ENCODE data around the gene ANK2.

Gene ANK2

DNA sequence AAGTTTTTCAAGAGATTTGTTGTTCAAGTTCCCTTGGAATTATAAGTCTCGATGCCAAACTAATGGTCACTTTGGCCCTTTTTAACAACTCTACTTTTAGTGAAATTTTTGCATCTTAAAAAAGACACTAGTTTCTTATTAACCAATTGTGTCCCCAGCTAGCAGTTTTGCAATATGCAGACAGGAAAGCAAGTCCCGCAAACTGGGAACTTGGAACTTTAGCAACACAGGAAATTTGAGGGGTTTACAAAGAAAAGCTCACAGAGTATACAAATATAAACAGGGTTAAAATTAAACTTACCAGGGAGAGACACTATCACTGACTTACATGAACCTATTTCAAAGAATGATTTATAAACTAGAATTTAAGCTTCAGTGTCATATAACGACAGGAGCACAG lies 137.9 kb downstream of the ANK2 start:
- Mint-ChIP-seq H3K4me1 (peaks cover 17% of the 10 kb centered on the region), H3K27me3 (ENCODE audit: low read depth) (no peaks in the 10 kb centered on the region), H3K9me3 (no peaks in the 10 kb centered on the region), H3K27ac (peak overlapping the region in 2 of 3 experiments; percentile 21 to 48), H3K36me3 (ENCODE audit: low read depth) (no peaks in the 10 kb centered on the region), H3K4me3 (no peak overlapping the region)
- TF ChIP-seq, protein P1, sequence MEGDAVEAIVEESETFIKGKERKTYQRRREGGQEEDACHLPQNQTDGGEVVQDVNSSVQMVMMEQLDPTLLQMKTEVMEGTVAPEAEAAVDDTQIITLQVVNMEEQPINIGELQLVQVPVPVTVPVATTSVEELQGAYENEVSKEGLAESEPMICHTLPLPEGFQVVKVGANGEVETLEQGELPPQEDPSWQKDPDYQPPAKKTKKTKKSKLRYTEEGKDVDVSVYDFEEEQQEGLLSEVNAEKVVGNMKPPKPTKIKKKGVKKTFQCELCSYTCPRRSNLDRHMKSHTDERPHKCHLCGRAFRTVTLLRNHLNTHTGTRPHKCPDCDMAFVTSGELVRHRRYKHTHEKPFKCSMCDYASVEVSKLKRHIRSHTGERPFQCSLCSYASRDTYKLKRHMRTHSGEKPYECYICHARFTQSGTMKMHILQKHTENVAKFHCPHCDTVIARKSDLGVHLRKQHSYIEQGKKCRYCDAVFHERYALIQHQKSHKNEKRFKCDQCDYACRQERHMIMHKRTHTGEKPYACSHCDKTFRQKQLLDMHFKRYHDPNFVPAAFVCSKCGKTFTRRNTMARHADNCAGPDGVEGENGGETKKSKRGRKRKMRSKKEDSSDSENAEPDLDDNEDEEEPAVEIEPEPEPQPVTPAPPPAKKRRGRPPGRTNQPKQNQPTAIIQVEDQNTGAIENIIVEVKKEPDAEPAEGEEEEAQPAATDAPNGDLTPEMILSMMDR (IDR thresholded peaks at IDR 0.05; ENCODE audit: unreplicated experiment in 3 of 3), result no peak

DNA sequence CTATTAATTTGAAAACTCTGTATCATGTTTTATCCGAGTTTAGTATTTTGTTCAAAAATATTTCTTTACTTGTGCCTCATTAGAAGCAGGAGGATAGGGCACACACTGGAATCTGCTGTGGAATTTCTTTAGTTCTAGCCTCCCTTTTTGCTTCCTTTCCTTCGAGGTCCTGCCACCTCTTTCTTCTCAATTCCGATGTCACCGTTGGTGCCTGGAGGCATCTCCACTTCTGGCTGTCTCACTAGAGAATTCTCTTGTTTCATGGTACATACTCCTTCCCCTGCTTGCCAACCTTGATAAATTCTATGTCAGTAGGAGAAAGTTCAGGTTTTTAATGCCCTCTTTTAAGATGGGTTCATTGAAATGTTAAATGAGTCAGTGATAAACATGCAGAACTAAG lies 140.1 kb downstream of the ANK2 start:
- TF ChIP-seq, protein P1 (IDR thresholded peaks at IDR 0.05; ENCODE audit: unreplicated experiment in 3 of 3), result no peak
- Mint-ChIP-seq H3K9me3 (no peaks in the 10 kb centered on the region), H3K4me3 (no peak overlapping the region), H3K4me1 (peaks cover 17% of the 10 kb centered on the region), H3K27me3 (ENCODE audit: low read depth) (no peaks in the 10 kb centered on the region), H3K36me3 (ENCODE audit: low read depth) (no peaks in the 10 kb centered on the region), H3K27ac (no peak overlapping the region)

DNA sequence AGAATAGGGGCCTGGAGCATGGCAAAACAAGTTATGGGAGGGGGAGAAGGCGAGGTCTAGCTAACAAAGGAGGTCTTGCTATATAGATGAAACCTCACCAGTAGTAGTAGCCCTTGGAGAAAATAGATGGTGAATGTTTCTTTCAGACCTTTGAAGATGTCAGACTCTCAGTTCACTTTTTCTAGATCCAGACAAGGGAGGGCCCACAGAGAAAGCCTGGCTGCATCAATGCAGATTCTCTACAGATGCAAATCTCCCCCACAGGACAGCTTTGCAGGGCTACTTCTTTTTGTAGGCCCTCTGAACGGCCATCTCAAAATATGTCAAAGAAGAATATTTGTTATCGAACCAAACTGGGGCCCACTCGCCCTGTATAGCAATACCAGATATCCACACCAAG lies 159.7 kb downstream of the ANK2 start:
- no peak overlapping the region for H3K4me3 Mint-ChIP-seq
- TF ChIP-seq, protein P1 (IDR thresholded peaks at IDR 0.05; ENCODE audit: unreplicated experiment in 3 of 3), result no peak
- no peaks in the 10 kb centered on the region for H3K36me3 Mint-ChIP-seq (ENCODE audit: low read depth)

DNA sequence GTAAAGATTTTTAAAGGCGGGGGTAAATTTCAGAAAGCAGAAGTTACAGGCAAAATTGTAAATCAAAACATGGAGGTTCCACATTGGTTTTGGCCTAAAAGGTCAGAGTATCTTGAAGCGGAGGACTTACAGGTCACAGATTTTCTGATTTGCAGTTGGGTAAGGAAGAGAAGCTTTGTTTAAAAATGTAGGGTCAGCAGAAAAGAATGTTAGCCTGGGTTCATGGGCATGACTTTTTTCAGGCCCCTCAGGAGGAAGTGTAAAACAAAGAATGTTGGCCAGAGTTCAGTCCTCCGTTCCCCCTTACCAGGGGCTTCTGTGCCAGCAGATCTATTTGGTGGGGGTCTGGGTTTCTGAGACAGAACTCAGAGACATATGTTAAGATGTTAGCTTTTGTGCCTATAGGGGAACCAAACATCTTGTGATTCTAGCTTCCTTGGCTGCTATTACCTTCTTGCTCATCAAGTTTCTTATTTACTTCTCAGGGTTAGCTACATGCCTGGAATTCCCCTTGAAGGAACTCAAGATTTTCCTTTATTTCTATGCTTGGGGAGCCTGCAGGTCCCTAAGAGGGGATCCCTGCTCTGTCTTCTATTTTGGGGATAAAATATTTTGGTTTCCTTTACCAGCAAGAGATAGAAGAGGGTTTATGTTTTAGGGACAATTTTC lies 160.3 kb downstream of the ANK2 start:
- no peak overlapping the region for H3K27ac Mint-ChIP-seq
- no peaks in the 10 kb centered on the region for H3K9me3 Mint-ChIP-seq
- no peaks in the 10 kb centered on the region for H3K36me3 Mint-ChIP-seq (ENCODE audit: low read depth)
- no peak overlapping the region for H3K4me3 Mint-ChIP-seq
- H3K27me3 Mint-ChIP-seq (ENCODE audit: low read depth), result no peaks in the 10 kb centered on the region
- H3K4me1 Mint-ChIP-seq, result peaks cover 12% of the 10 kb centered on the region
- TF ChIP-seq, protein P1 (IDR thresholded peaks at IDR 0.05; ENCODE audit: unreplicated experiment in 3 of 3), result no peak

More for the DNA sequence above, 159.7 kb downstream of the ANK2 start:
- peak overlapping the region in 1 of 3 experiments; percentile 57 for H3K27ac Mint-ChIP-seq
- H3K4me1 Mint-ChIP-seq, result peaks cover 12% of the 10 kb centered on the region
- no peaks in the 10 kb centered on the region for H3K9me3 Mint-ChIP-seq
- no peaks in the 10 kb centered on the region for H3K27me3 Mint-ChIP-seq (ENCODE audit: low read depth)

DNA sequence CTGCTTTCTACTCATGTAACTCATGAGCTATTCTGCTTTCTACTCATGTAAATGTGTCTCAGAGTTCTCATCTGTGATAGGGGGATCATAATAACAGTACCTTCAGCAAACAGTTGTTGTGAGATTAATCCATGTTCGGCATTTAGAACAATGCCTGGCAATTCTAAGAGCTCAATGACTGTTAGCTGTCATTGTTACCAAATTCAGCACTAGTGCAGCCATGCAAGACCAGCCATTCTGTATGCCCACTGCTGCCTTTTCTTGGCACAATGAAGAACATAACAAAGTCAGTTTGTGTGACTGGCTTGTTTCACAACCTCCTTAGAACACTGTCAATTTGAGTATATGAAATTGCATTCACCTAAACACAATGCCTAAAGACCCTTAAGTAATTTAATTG lies 163.2 kb downstream of the ANK2 start:
- peaks cover 12% of the 10 kb centered on the region for H3K4me1 Mint-ChIP-seq
- no peaks in the 10 kb centered on the region for H3K27me3 Mint-ChIP-seq (ENCODE audit: low read depth)
- no peak overlapping the region for H3K4me3 Mint-ChIP-seq
- no peak overlapping the region for H3K27ac Mint-ChIP-seq
- H3K9me3 Mint-ChIP-seq, result no peaks in the 10 kb centered on the region
- peaks cover 3% of the 10 kb centered on the region for H3K36me3 Mint-ChIP-seq (ENCODE audit: low read depth)
- TF ChIP-seq, protein P1 (IDR thresholded peaks at IDR 0.05; ENCODE audit: unreplicated experiment in 3 of 3), result no peak

DNA sequence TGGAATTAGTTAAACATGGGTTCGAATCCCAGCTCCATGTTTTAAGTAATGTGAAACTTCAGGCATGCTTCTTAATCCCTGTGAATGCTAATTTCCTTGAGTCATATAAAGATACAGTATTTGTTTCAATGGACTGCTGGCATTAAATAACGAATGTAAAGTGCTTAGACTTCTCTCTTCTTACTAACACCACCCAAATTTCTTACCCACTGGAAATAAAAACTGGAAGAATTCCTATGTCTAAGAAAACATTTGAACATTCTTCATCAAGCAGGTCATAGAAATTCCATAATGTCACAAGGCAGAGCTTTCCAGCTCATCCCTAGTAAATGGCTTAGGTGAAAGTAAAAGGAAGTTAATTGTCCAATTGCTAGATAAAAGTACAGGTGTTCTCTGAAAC lies 172.5 kb downstream of the ANK2 start:
- Mint-ChIP-seq H3K4me3 (no peak overlapping the region), H3K9me3 (no peaks in the 10 kb centered on the region), H3K27me3 (ENCODE audit: low read depth) (no peaks in the 10 kb centered on the region), H3K36me3 (ENCODE audit: low read depth) (peaks cover 6% of the 10 kb centered on the region), H3K27ac (no peak overlapping the region), H3K4me1 (peaks cover 4% of the 10 kb centered on the region)
- TF ChIP-seq, protein P1 (IDR thresholded peaks at IDR 0.05; ENCODE audit: unreplicated experiment in 3 of 3), result no peak
